Measurements from ENCODE around the gene RASGRP1. TPM values are rescaled to one million over a fixed set of nuclear protein-coding genes. Genes with fewer than 3 reads are reported as not detected.

Gene RASGRP1
- total RNA-seq, 1 experiment from 2014 or later: 15.1 TPM

- no peak for DNase-seq
- Mint-ChIP-seq H3K4me1 (ENCODE audit: low read depth, unreplicated experiment) (peaks cover 6% of the 10 kb centered on the region), H3K27me3 (ENCODE audit: unreplicated experiment) (no peaks in the 10 kb centered on the region), H3K27ac (ENCODE audit: unreplicated experiment) (no peak overlapping the region), H3K4me3 (ENCODE audit: low read depth, unreplicated experiment) (no peak overlapping the region), H3K36me3 (ENCODE audit: insufficient read depth, unreplicated experiment) (peaks cover 4% of the 10 kb centered on the region), H3K9me3 (ENCODE audit: low read depth, unreplicated experiment) (no peaks in the 10 kb centered on the region)
- BruUV-seq (replicated peaks): no TSS peak
- no peak for TF ChIP-seq CTCF (IDR thresholded peaks at IDR 0.05; ENCODE audit: unreplicated experiment)
- CTCF ChIA-PET: interaction anchor here (0.6 to 0.9 kb wide), 2 partner anchors 21 to 1660 kb away, joined by 4 read pairs; no protein-coding TSS in a partner anchor
- intact Hi-C loops (cut with micrococcal nuclease; ENCODE audit: unreplicated experiment): no loop called here
Measured at GRCh38 chr15:38461066-38461833, 103.4 kb downstream of the RASGRP1 start.

GRCh38 chr15:38460543-38460942 is 104.1 kb downstream of the RASGRP1 start:
- no TSS peak for BruUV-seq (replicated peaks)
- H3K36me3 Mint-ChIP-seq (ENCODE audit: insufficient read depth, unreplicated experiment): peaks cover 4% of the 10 kb centered on the region
- peaks cover 8% of the 10 kb centered on the region for H3K4me1 Mint-ChIP-seq (ENCODE audit: low read depth, unreplicated experiment)
- no peak for DNase-seq
- H3K9me3 Mint-ChIP-seq (ENCODE audit: low read depth, unreplicated experiment): no peaks in the 10 kb centered on the region
- H3K27ac Mint-ChIP-seq (ENCODE audit: unreplicated experiment): no peak overlapping the region
- no peak overlapping the region for H3K4me3 Mint-ChIP-seq (ENCODE audit: low read depth, unreplicated experiment)
- intact Hi-C loops (cut with micrococcal nuclease; ENCODE audit: unreplicated experiment): no loop called here
- no peak for TF ChIP-seq CTCF (IDR thresholded peaks at IDR 0.05; ENCODE audit: unreplicated experiment)
- CTCF ChIA-PET: interaction anchor here (0.6 to 0.9 kb wide), 2 partner anchors 20 to 1661 kb away, joined by 4 read pairs; no protein-coding TSS in a partner anchor
- H3K27me3 Mint-ChIP-seq (ENCODE audit: unreplicated experiment): no peaks in the 10 kb centered on the region

- Mint-ChIP-seq H3K36me3 (ENCODE audit: insufficient read depth, unreplicated experiment) (peaks cover 14% of the 10 kb centered on the region), H3K4me1 (ENCODE audit: low read depth, unreplicated experiment) (peaks cover 8% of the 10 kb centered on the region), H3K27me3 (ENCODE audit: unreplicated experiment) (no peaks in the 10 kb centered on the region), H3K27ac (ENCODE audit: unreplicated experiment) (no peak overlapping the region), H3K9me3 (ENCODE audit: low read depth, unreplicated experiment) (no peaks in the 10 kb centered on the region), H3K4me3 (ENCODE audit: low read depth, unreplicated experiment) (no peak overlapping the region)
- TF ChIP-seq CTCF (IDR thresholded peaks at IDR 0.05; ENCODE audit: unreplicated experiment): no peak
- intact Hi-C loops (cut with micrococcal nuclease; ENCODE audit: unreplicated experiment): no loop called here
- CTCF ChIA-PET: no interaction called here
- DNase-seq: no peak
- no TSS peak for BruUV-seq (replicated peaks)
Measured at GRCh38 chr15:38459480-38459879, 105.1 kb downstream of the RASGRP1 start.

- no TSS peak for BruUV-seq (replicated peaks)
- H3K9me3 Mint-ChIP-seq (ENCODE audit: low read depth, unreplicated experiment): no peaks in the 10 kb centered on the region
- H3K27me3 Mint-ChIP-seq (ENCODE audit: unreplicated experiment): no peaks in the 10 kb centered on the region
- intact Hi-C loops (cut with micrococcal nuclease; ENCODE audit: unreplicated experiment): no loop called here
- no peak for TF ChIP-seq CTCF (IDR thresholded peaks at IDR 0.05; ENCODE audit: unreplicated experiment)
- H3K36me3 Mint-ChIP-seq (ENCODE audit: insufficient read depth, unreplicated experiment): peaks cover 20% of the 10 kb centered on the region
- peaks cover 8% of the 10 kb centered on the region for H3K4me1 Mint-ChIP-seq (ENCODE audit: low read depth, unreplicated experiment)
- H3K27ac Mint-ChIP-seq (ENCODE audit: unreplicated experiment): no peak overlapping the region
- CTCF ChIA-PET: no interaction called here
- no peak for DNase-seq
- H3K4me3 Mint-ChIP-seq (ENCODE audit: low read depth, unreplicated experiment): no peak overlapping the region
Measured at GRCh38 chr15:38458646-38459045, 106.0 kb downstream of the RASGRP1 start.

All from Calu3 (cell line).